Small intestine (tissue), 7 donors: Measurements from ENCODE around the gene ANKRD40. TPM values are rescaled to one million over a fixed set of nuclear protein-coding genes. Genes with fewer than 3 reads are reported as not detected.

Experiments
- DNase-seq, 2 donors: peaks; one replicate each; pipeline versions ENCODE4 v3.0.0 to v3.0.0-alpha.2; 2013
- FAIRE-seq: peaks from 2 replicates; lab custom pipeline; 2012; peaks lifted over from hg19 to GRCh38; lab: Jason Lieb, UNC
- H3K27ac ChIP-seq, 3 donors: one replicate each; pipeline ENCODE4 v1.5.1; 2013; ENCODE audit warnings: low read length in 2 of 3, mild to moderate bottlenecking in 2 of 3, control low read depth in 1 of 3, inconsistent platforms in 1 of 3, low read depth in 1 of 3, moderate library complexity in 1 of 3
- H3K27me3 ChIP-seq, 3 donors: one replicate each; pipeline ENCODE4 v1.6.1; 2013; ENCODE audit warnings: low read length in 3 of 3, inconsistent platforms in 1 of 3; ENCODE audit not compliant: control insufficient read depth in 3 of 3, insufficient read depth in 3 of 3
- H3K36me3 ChIP-seq, 3 donors: one replicate each; pipeline ENCODE4 v1.6.1; 2013; ENCODE audit warnings: low read length in 3 of 3, inconsistent platforms in 1 of 3, low read depth in 1 of 3, mild to moderate bottlenecking in 1 of 3, moderate library complexity in 1 of 3; ENCODE audit not compliant: control insufficient read depth in 3 of 3, insufficient read depth in 2 of 3
- H3K4me1 ChIP-seq, 3 donors: one replicate each; pipeline ENCODE4 v1.6.1; 2013; ENCODE audit warnings: low read length in 2 of 3, inconsistent platforms in 1 of 3, low read depth in 1 of 3, mild to moderate bottlenecking in 1 of 3, moderate library complexity in 1 of 3; ENCODE audit not compliant: control insufficient read depth in 3 of 3, insufficient read depth in 2 of 3
- H3K4me3 ChIP-seq, 3 donors: one replicate each; pipeline ENCODE4 v1.5.1; 2013; ENCODE audit warnings: low read length in 3 of 3, control low read depth in 1 of 3, inconsistent platforms in 1 of 3, low read depth in 1 of 3, mild to moderate bottlenecking in 1 of 3, moderate library complexity in 1 of 3
- H3K9me3 ChIP-seq, 2 donors: one replicate each; pipeline ENCODE4 v1.6.1; 2013; ENCODE audit warnings: low read depth in 1 of 2, low read length in 1 of 2; ENCODE audit not compliant: control insufficient read depth in 2 of 2, insufficient read depth in 1 of 2
- WGBS, 3 donors: extraction: QIAGEN DNeasy Blood & Tissue Kit; methylation state at CpG; one replicate each; pipeline ENCODE4 v1.1.7; 2013; 5-methylcytosine and 5-hydroxymethylcytosine counted together
- polyA plus RNA-seq, 4 donors: library from polyadenylated mRNA; stranded (reverse) in 3 of 4; unstranded in 1 of 4; fragments of 200-250 nt in 3 of 4; fragments of 120-200 nt in 1 of 4; gene quantifications; one replicate each; pipeline versions ENCODE4 v1.2.1 to v1.2.3, GENCODE V29; 2013
- donor health status: healthy with polysubstance abuse.
- donor health status: control.
- donor health status: control.
- donor health status: Bipolar disorder and iron deficiency.
- donor health status: healthy.

The ANKRD40 gene
- polyA plus RNA-seq, 4 donors: 5.7 to 23.8 (median 9.6) TPM

DNA sequence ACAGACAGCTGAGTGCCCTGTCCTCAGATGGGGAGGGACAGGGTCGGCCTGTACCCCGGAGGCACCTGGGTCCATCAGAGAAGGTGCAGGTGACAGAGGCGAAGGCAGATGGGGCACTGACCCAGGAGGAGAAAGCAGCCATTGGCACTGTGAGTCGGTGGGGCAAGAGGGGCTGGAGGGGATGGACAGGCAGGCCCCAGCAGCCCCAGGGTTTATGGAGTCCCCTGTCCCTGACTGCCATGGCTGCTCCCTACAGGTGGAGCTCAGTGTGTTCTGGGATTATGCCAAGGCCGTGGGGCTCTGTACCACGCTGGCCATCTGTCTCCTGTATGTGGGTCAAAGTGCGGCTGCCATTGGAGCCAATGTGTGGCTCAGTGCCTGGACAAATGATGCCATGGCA is 32.1 kb downstream of the ANKRD40 start:
- peak in 1 of 2 donors; percentile 87 for DNase-seq
- H3K27ac ChIP-seq: peak overlapping the region; percentile 21 to 45 (median 28)
- no peak overlapping the region for H3K4me3 ChIP-seq
- WGBS, 3 donors: 45 to 80% (median 55%) methylated on average over 6 to 7 of the region's 7 CpGs
- H3K36me3 ChIP-seq: peaks cover 0 to 72% (median 9%) of the 10 kb centered on the region in 3 donors
- H3K27me3 ChIP-seq: no peaks in the 10 kb centered on the region
- H3K9me3 ChIP-seq: no peaks in the 10 kb centered on the region
- H3K4me1 ChIP-seq: peaks cover 0 to 10% (median 0%) of the 10 kb centered on the region in 3 donors
- FAIRE-seq: no peak

DNA sequence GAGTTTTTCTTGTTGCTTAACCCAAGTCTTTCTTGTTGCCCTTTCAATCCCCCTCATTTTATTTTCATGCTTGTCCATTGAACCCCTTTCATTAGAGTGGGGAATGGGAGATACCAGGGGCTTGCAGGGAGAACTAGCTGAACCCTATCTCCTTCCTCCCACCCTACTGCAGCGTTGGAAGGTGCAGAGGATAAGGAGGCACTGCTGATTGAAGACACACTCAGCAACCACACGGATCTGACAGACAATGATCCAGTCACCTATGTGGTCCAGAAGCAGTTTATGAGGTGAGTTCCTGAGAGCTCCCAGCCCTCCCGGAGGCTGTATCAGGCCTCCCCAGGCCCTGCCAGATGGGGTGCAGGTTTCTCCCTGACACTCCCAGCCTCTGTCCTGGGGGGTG is 32.5 kb downstream of the ANKRD40 start:
- Histone ChIP-seq H3K4me1 (peaks cover 0 to 12% (median 0%) of the 10 kb centered on the region in 3 donors), H3K9me3 (no peaks in the 10 kb centered on the region), H3K4me3 (no peak overlapping the region), H3K27ac (peak overlapping the region; percentile 21 to 45 (median 28)), H3K27me3 (no peaks in the 10 kb centered on the region), H3K36me3 (peaks cover 0 to 68% (median 9%) of the 10 kb centered on the region in 3 donors)
- FAIRE-seq (no peak), DNase-seq (no peak)
- 53 to 63% (median 60%) methylated on average over 3 of the region's 3 CpGs for WGBS, 3 donors

DNA sequence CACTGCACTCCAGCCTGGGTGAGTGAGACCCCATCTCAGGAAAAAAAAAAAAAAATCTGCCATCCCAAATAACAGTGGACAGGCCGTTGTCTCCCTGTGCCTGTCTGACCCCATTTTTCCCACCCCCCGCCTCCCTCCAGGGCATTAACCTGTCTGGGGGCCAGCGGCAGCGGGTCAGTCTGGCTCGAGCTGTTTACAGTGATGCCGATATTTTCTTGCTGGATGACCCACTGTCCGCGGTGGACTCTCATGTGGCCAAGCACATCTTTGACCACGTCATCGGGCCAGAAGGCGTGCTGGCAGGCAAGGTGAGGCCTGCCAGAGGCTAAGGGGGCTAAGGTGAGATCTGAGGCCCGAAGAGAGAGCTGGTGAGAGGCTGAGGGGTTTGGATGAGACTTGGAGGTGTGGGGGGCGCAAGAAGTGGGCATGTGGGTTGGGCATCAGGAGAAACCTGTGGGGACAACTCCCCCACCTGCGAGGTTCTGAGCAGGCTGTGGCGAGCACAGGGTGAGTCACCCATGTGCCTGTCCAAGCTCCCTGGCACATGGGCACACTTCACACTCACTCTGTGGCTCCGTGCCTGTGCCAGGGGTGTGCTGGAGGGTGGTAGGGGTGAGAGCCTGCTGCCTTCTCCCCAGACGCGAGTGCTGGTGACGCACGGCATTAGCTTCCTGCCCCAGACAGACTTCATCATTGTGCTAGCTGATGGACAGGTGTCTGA is 34.7 kb downstream of the ANKRD40 start:
- H3K9me3 ChIP-seq: no peaks in the 10 kb centered on the region
- no peak overlapping the region for H3K4me3 ChIP-seq
- no peak overlapping the region for H3K27ac ChIP-seq
- no peaks in the 10 kb centered on the region for H3K27me3 ChIP-seq
- FAIRE-seq: no peak
- DNase-seq: no peak
- 90 to 92% (median 91%) methylated on average over 20 of the region's 20 CpGs for WGBS, 3 donors
- H3K4me1 ChIP-seq: peaks cover 0 to 16% (median 0%) of the 10 kb centered on the region in 3 donors
- H3K36me3 ChIP-seq: peaks cover 0 to 65% (median 7%) of the 10 kb centered on the region in 3 donors

DNA sequence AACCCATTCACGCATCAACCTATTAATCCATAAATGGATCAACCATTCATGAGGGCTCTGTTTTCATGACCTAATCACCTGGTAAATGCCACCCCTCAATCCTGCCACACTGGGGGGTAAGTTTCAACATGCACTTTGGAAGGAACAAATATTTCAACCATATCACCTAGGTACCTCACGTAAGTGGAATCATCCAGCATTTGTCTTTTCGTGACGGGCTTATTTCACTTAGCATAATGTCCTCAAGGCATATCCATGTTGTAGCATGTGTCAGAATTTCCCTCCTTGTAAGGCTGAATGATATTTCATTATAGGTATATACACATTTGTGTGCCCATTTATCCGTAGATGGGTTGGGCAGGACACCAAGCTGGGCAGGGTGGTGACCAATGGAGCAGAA is 35.6 kb downstream of the ANKRD40 start:
- FAIRE-seq: no peak
- Histone ChIP-seq H3K4me3 (no peak overlapping the region), H3K27me3 (no peaks in the 10 kb centered on the region), H3K36me3 (peaks cover 0 to 65% (median 2%) of the 10 kb centered on the region in 3 donors), H3K4me1 (peaks cover 0 to 23% (median 3%) of the 10 kb centered on the region in 3 donors), H3K9me3 (no peaks in the 10 kb centered on the region), H3K27ac (no peak overlapping the region)
- no peak for DNase-seq
- WGBS, 3 donors: 93 to 96% (median 95%) methylated on average over 5 of the region's 5 CpGs

DNA sequence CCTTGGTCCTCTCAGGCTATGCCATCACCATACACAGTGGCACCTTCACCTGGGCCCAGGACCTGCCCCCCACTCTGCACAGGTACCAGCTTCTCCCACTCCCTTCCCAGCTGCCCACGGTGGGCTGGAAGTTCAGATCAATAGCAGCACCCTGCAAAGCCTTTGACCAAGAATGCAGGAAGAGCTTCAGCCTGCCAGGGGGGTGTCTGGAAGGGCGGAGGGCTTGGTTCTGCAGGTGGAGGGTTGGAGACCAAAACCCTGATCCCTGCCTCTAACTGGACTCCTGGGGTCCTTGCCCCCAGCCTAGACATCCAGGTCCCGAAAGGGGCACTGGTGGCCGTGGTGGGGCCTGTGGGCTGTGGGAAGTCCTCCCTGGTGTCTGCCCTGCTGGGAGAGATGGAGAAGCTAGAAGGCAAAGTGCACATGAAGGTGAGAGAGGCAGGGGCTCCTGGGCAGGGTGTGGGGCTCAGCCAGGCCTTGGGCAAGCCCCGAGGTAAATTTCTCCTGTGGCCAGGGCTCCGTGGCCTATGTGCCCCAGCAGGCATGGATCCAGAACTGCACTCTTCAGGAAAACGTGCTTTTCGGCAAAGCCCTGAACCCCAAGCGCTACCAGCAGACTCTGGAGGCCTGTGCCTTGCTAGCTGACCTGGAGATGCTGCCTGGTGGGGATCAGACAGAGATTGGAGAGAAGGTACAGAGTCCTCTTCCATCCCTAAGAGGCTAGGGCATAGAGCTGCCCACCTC is 38.7 kb downstream of the ANKRD40 start:
- H3K36me3 ChIP-seq: peaks cover 0 to 56% (median 2%) of the 10 kb centered on the region in 3 donors
- H3K27me3 ChIP-seq: no peaks in the 10 kb centered on the region
- WGBS, 3 donors: 74 to 85% (median 74%) methylated on average over 8 to 9 of the region's 9 CpGs
- H3K9me3 ChIP-seq: no peaks in the 10 kb centered on the region
- peaks cover 0 to 26% (median 3%) of the 10 kb centered on the region in 3 donors for H3K4me1 ChIP-seq
- FAIRE-seq: no peak
- no peak for DNase-seq
- no peak overlapping the region for H3K27ac ChIP-seq
- H3K4me3 ChIP-seq: no peak overlapping the region

DNA sequence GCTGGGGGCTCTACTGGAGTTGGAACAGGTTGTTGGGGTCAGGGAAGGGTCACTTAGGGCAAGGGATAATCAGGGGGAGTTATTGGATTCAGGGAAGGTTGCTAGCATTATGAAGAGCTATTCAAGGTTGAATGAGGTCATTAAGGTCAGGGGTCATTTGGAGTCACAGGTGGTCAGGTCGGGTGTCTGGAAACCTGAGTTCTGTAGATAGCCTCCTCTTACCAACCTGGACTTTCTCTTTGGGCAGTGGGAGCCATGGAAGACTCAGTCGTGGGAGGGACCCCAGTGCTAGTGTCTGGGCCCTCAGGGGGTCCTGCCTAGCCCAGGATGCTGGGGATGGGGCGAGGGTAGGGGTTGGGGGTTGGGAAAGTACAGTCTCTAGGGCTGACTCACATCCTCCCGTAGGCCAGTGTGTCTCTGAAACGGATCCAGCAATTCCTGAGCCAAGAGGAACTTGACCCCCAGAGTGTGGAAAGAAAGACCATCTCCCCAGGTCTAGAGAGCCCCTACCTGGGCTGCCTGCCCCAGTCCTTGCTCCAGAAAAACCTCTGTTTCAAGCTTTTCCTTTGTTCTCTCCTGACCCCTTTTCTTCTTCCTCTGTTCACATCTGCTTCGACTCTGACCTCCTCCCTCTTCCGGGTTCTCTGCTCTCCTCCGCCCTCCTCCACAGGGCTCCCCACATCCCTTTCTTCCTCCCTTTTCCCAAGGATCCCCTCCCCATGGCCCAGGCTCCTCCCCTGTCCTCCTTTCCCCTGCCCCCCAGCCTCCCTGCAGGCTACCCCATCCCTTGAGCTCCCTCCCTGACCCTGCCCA is 39.5 kb downstream of the ANKRD40 start:
- DNase-seq (peak in 1 of 2 donors; percentile 58), FAIRE-seq (no peak)
- Histone ChIP-seq H3K27me3 (no peaks in the 10 kb centered on the region), H3K9me3 (no peaks in the 10 kb centered on the region), H3K4me3 (no peak overlapping the region), H3K27ac (no peak overlapping the region), H3K36me3 (peaks cover 0 to 58% (median 2%) of the 10 kb centered on the region in 3 donors), H3K4me1 (peaks cover 0 to 34% (median 5%) of the 10 kb centered on the region in 3 donors)
- 20 to 38% (median 34%) methylated on average over 8 of the region's 8 CpGs for WGBS, 3 donors

DNA sequence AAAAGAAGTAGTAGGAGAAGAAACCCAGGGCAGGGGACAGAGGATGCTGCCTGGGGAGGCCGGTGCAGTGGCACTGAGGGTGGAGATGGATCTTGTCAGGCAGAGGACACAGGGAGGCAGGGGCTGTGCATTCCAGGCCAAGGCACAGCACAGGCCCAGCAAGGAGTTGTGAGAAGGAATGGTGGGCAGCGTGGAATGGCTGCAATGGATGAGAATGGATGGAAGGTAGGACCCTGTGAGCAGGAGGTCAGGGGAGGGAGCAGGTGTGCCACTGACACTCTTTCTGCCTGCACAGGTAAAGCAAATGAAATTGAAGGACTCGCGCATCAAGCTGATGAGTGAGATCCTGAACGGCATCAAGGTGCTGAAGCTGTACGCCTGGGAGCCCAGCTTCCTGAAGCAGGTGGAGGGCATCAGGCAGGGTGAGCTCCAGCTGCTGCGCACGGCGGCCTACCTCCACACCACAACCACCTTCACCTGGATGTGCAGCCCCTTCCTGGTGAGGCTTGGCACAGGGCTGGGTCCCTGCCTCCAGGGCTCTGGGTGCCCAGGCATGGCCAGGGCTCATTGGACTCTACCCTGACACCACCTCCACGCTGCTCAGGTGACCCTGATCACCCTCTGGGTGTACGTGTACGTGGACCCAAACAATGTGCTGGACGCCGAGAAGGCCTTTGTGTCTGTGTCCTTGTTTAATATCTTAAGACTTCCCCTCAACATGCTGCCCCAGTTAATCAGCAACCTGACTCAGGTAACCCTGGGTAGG is 40.3 kb downstream of the ANKRD40 start:
- H3K4me1 ChIP-seq: peaks cover 0 to 35% (median 7%) of the 10 kb centered on the region in 3 donors
- no peak overlapping the region for H3K27ac ChIP-seq
- no peaks in the 10 kb centered on the region for H3K27me3 ChIP-seq
- no peak for FAIRE-seq
- H3K36me3 ChIP-seq: peaks cover 0 to 56% (median 2%) of the 10 kb centered on the region in 3 donors
- DNase-seq: no peak
- 90 to 93% (median 92%) methylated on average over 13 to 14 of the region's 14 CpGs for WGBS, 3 donors
- H3K4me3 ChIP-seq: no peak overlapping the region
- H3K9me3 ChIP-seq: no peaks in the 10 kb centered on the region
